OCI-LY1 (cell line): ENCODE data around the gene NUTM2A.
"Not testable (repeated sequence)": the region's sequence is repeated elsewhere in the genome, so short reads cannot be mapped to it uniquely, and the experiment has no call there.

Source experiments
- CTCF ChIP-seq: fragments of 200-600 bp; sonication (generic), shearing (Covaris generic); IDR thresholded peaks from 2 replicates; pipeline ENCODE4 v1.5.1; 2017; ENCODE audit warnings: mild to moderate bottlenecking, antibody characterized with exemption, low read length, moderate library complexity, mixed read lengths
- EZH2 ChIP-seq: fragments of 200-600 bp; sonication (generic), shearing (Covaris generic); IDR thresholded peaks from 2 replicates; pipeline ENCODE4 v1.8.0; 2017; ENCODE audit warnings: borderline replicate concordance, mixed run types, mild to moderate bottlenecking, antibody characterized with exemption, low read length, moderate library complexity, mixed read lengths

- not testable (repeated sequence) for TF ChIP-seq CTCF, EZH2
Measured at GRCh38 chr10:87239346-87239808, 14.1 kb downstream of the NUTM2A start.
